Endothelial cell (in vitro differentiated cells): Measurements from ENCODE around the gene MYBPC3. TPM values are rescaled to one million over a fixed set of nuclear protein-coding genes. Genes with fewer than 3 reads are reported as not detected.
A peak's percentile ranks its signal among the peaks of the same experiment; 100 is the strongest.

Experiments used
- DNase-seq: peaks from one replicate; pipeline ENCODE4 v3.0.0; 2021; ENCODE audit warnings: low spot score
- H3K27ac Mint-ChIP-seq: one replicate; pipeline ENCODE4 v1.8.0; 2021; ENCODE audit warnings: mixed read lengths, inconsistent platforms; ENCODE audit not compliant: unreplicated experiment
- H3K27me3 Mint-ChIP-seq: one replicate; pipeline ENCODE4 v1.8.0; 2021; ENCODE audit warnings: mild to moderate bottlenecking, moderate library complexity, mixed read lengths, inconsistent platforms; ENCODE audit not compliant: unreplicated experiment
- H3K36me3 Mint-ChIP-seq: one replicate; pipeline ENCODE4 v1.8.0; 2021; ENCODE audit warnings: mild to moderate bottlenecking, low read depth, mixed read lengths, inconsistent platforms; ENCODE audit not compliant: unreplicated experiment
- H3K4me1 Mint-ChIP-seq: one replicate; pipeline ENCODE4 v1.8.0; 2021; ENCODE audit warnings: mild to moderate bottlenecking, mixed read lengths, inconsistent platforms; ENCODE audit not compliant: unreplicated experiment
- H3K4me3 Mint-ChIP-seq: one replicate; pipeline ENCODE4 v1.8.0; 2021; ENCODE audit warnings: mild to moderate bottlenecking, mixed read lengths, inconsistent platforms; ENCODE audit not compliant: unreplicated experiment
- H3K9me3 Mint-ChIP-seq: one replicate; pipeline ENCODE4 v1.8.0; 2021; ENCODE audit warnings: mixed read lengths, inconsistent platforms; ENCODE audit not compliant: unreplicated experiment
- CTCF ChIP-seq: fragments of 200-600 bp; sonication (generic); IDR thresholded peaks from one replicate; pipeline ENCODE4 v1.5.0; 2021; ENCODE audit warnings: antibody characterized with exemption; ENCODE audit not compliant: unreplicated experiment
- total RNA-seq: library from RNA; stranded (reverse); fragmentation: NEBNext Ultra II Directional; extraction: Animal tissue kit (Norgen Biotek cat#: 25700); gene quantifications from one replicate; pipeline ENCODE4 v1.2.1, GENCODE V29; 2021; ENCODE audit not compliant: unreplicated experiment

MYBPC3 gene
- total RNA-seq, 1 donor from 2014 or later: not detected

GRCh38 chr11:47375546-47376085 is 23.1 kb upstream of the MYBPC3 start:
- H3K27ac Mint-ChIP-seq: no peak overlapping the region
- no peak for DNase-seq
- no peak for TF ChIP-seq CTCF
- H3K4me3 Mint-ChIP-seq: no peak overlapping the region
- H3K9me3 Mint-ChIP-seq: no peaks in the 10 kb centered on the region
- no peaks in the 10 kb centered on the region for H3K4me1 Mint-ChIP-seq
- no peaks in the 10 kb centered on the region for H3K36me3 Mint-ChIP-seq
- peaks cover 4% of the 10 kb centered on the region for H3K27me3 Mint-ChIP-seq

GRCh38 chr11:47375020-47375419 is 22.5 kb upstream of the MYBPC3 start:
- no peak for TF ChIP-seq CTCF
- H3K9me3 Mint-ChIP-seq: no peaks in the 10 kb centered on the region

GRCh38 chr11:47374720-47375019 is 22.2 kb upstream of the MYBPC3 start:
- Mint-ChIP-seq H3K4me3 (no peak overlapping the region), H3K4me1 (no peaks in the 10 kb centered on the region), H3K9me3 (no peaks in the 10 kb centered on the region), H3K36me3 (no peaks in the 10 kb centered on the region), H3K27ac (no peak overlapping the region), H3K27me3 (peaks cover 4% of the 10 kb centered on the region)
- TF ChIP-seq CTCF: no peak
- no peak for DNase-seq

More at GRCh38 chr11:47375020-47375419, 22.5 kb upstream of the MYBPC3 start:
- H3K4me1 Mint-ChIP-seq: no peaks in the 10 kb centered on the region
- H3K27ac Mint-ChIP-seq: no peak overlapping the region
- no peak for DNase-seq
- H3K4me3 Mint-ChIP-seq: no peak overlapping the region
- no peaks in the 10 kb centered on the region for H3K36me3 Mint-ChIP-seq
- peaks cover 4% of the 10 kb centered on the region for H3K27me3 Mint-ChIP-seq

GRCh38 chr11:47373876-47374719 is 21.6 kb upstream of the MYBPC3 start:
- peak; percentile 91 for DNase-seq
- H3K4me1 Mint-ChIP-seq: peaks cover 2% of the 10 kb centered on the region
- no peak overlapping the region for H3K4me3 Mint-ChIP-seq
- no peaks in the 10 kb centered on the region for H3K9me3 Mint-ChIP-seq
- peak; percentile 85 for TF ChIP-seq CTCF
- no peaks in the 10 kb centered on the region for H3K36me3 Mint-ChIP-seq
- H3K27ac Mint-ChIP-seq: no peak overlapping the region
- peaks cover 4% of the 10 kb centered on the region for H3K27me3 Mint-ChIP-seq

GRCh38 chr11:47372422-47372821 is 19.9 kb upstream of the MYBPC3 start:
- peaks cover 2% of the 10 kb centered on the region for H3K4me1 Mint-ChIP-seq
- H3K9me3 Mint-ChIP-seq: no peaks in the 10 kb centered on the region
- H3K27ac Mint-ChIP-seq: no peak overlapping the region
- peaks cover 4% of the 10 kb centered on the region for H3K27me3 Mint-ChIP-seq
- DNase-seq: no peak
- no peak for TF ChIP-seq CTCF
- H3K4me3 Mint-ChIP-seq: no peak overlapping the region
- no peaks in the 10 kb centered on the region for H3K36me3 Mint-ChIP-seq
